Progenitor cell of endocrine pancreas (in vitro differentiated cells): ENCODE results near the gene UBA7. TPM values are rescaled to one million over a fixed set of nuclear protein-coding genes. Genes with fewer than 3 reads are reported as not detected.

Experiments
- DNase-seq: peaks from one replicate; pipeline ENCODE4 v3.0.0; 2021; ENCODE audit warnings: low spot score; ENCODE audit not compliant: unreplicated experiment
- H3K27ac Mint-ChIP-seq: 2 replicates; pipeline ENCODE4 v1.8.0; 2021; ENCODE audit warnings: mild to moderate bottlenecking, moderate library complexity, mixed read lengths
- H3K27me3 Mint-ChIP-seq: 2 replicates; pipeline ENCODE4 v1.8.0; 2021; ENCODE audit warnings: mixed read lengths
- H3K36me3 Mint-ChIP-seq: 2 replicates; pipeline ENCODE4 v1.8.0; 2022; ENCODE audit warnings: mixed read lengths; ENCODE audit not compliant: insufficient read depth
- H3K4me1 Mint-ChIP-seq: 2 replicates; pipeline ENCODE4 v1.8.0; 2021; ENCODE audit warnings: low read depth, mixed read lengths
- H3K4me3 Mint-ChIP-seq: 2 replicates; pipeline ENCODE4 v1.8.0; 2021; ENCODE audit warnings: low read depth, mild to moderate bottlenecking, moderate library complexity, mixed read lengths
- H3K9me3 Mint-ChIP-seq: 2 replicates; pipeline ENCODE4 v1.8.0; 2021; ENCODE audit warnings: low read depth, mixed read lengths
- CTCF ChIP-seq: fragments of 200-600 bp; sonication (generic); IDR thresholded peaks from one replicate; pipeline ENCODE4 v1.5.0; 2021; ENCODE audit warnings: antibody characterized with exemption, mild to moderate bottlenecking; ENCODE audit not compliant: unreplicated experiment
- long read RNA-seq: library from polyadenylated mRNA; unstranded; transcript quantifications from one replicate; pipeline ENCODE4 v2.0.0, GENCODE V29; 2020
- total RNA-seq: library from RNA; stranded (reverse); gene quantifications from 2 replicates; pipeline ENCODE4 v1.2.1, GENCODE V29; 2021

The UBA7 gene, protein sequence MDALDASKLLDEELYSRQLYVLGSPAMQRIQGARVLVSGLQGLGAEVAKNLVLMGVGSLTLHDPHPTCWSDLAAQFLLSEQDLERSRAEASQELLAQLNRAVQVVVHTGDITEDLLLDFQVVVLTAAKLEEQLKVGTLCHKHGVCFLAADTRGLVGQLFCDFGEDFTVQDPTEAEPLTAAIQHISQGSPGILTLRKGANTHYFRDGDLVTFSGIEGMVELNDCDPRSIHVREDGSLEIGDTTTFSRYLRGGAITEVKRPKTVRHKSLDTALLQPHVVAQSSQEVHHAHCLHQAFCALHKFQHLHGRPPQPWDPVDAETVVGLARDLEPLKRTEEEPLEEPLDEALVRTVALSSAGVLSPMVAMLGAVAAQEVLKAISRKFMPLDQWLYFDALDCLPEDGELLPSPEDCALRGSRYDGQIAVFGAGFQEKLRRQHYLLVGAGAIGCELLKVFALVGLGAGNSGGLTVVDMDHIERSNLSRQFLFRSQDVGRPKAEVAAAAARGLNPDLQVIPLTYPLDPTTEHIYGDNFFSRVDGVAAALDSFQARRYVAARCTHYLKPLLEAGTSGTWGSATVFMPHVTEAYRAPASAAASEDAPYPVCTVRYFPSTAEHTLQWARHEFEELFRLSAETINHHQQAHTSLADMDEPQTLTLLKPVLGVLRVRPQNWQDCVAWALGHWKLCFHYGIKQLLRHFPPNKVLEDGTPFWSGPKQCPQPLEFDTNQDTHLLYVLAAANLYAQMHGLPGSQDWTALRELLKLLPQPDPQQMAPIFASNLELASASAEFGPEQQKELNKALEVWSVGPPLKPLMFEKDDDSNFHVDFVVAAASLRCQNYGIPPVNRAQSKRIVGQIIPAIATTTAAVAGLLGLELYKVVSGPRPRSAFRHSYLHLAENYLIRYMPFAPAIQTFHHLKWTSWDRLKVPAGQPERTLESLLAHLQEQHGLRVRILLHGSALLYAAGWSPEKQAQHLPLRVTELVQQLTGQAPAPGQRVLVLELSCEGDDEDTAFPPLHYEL
- total RNA-seq: 1.2 and 2.2 TPM in 2 replicates
- long read RNA-seq: 0 reads

- no peaks in the 10 kb centered on the region for H3K4me1 Mint-ChIP-seq
- H3K27ac Mint-ChIP-seq: no peak within 1 kb of the TSS
- no peak within 1 kb of the TSS for H3K4me3 Mint-ChIP-seq
- no peaks in the 10 kb centered on the region for H3K9me3 Mint-ChIP-seq
- no peak for TF ChIP-seq CTCF
- H3K36me3 Mint-ChIP-seq: no peaks in the 10 kb centered on the region
- DNase-seq: no peak
- no peaks in the 10 kb centered on the region for H3K27me3 Mint-ChIP-seq
These were observed at the start of gene UBA7 for GRCh38 chr3:49813497-49814174. UBA7 (minus strand) TSS chr3:49813953; CDS start chr3:49813787, 166 bp downstream.

DNA sequence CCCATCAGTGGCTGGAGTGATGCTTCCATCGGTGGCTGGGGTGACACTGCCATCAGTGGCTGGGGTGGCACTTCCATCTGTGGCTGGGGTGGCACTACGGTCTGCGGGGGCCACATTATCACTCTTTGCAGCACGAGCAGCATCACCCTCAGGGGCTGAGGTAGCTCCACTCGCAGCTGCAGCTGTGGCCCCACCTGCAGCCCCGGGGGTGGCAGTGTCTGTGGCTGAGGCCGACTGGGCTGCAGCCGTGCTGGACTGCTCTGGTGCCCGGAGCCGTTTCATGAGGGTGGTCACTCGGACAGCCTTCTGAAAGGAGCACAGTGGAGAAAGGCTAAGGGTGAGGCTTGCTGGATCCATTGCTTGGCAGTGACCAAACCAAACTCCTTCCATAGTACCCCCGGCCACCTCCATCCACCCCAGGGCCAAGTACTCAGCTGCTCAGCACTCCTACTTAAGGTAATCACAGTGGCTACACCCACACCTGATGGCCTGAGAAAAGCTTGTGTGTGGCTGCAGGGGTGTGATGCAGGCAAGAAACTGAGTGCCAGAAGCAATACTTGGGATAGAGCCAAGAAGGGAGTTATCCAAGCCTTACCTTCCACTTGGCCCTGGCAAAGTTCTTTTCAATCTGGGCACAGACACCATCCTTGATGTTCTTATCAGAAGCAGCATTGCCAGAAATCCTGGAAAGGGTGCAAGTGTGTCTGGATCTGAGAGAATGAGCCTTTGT is 46.0 kb upstream of the UBA7 start:
- peaks cover 6% of the 10 kb centered on the region for H3K4me1 Mint-ChIP-seq
- no peak overlapping the region for H3K4me3 Mint-ChIP-seq
- H3K36me3 Mint-ChIP-seq: no peaks in the 10 kb centered on the region
- DNase-seq: no peak
- H3K9me3 Mint-ChIP-seq: no peaks in the 10 kb centered on the region
- no peak overlapping the region for H3K27ac Mint-ChIP-seq
- no peak for TF ChIP-seq CTCF
- H3K27me3 Mint-ChIP-seq: peaks cover 30% of the 10 kb centered on the region

DNA sequence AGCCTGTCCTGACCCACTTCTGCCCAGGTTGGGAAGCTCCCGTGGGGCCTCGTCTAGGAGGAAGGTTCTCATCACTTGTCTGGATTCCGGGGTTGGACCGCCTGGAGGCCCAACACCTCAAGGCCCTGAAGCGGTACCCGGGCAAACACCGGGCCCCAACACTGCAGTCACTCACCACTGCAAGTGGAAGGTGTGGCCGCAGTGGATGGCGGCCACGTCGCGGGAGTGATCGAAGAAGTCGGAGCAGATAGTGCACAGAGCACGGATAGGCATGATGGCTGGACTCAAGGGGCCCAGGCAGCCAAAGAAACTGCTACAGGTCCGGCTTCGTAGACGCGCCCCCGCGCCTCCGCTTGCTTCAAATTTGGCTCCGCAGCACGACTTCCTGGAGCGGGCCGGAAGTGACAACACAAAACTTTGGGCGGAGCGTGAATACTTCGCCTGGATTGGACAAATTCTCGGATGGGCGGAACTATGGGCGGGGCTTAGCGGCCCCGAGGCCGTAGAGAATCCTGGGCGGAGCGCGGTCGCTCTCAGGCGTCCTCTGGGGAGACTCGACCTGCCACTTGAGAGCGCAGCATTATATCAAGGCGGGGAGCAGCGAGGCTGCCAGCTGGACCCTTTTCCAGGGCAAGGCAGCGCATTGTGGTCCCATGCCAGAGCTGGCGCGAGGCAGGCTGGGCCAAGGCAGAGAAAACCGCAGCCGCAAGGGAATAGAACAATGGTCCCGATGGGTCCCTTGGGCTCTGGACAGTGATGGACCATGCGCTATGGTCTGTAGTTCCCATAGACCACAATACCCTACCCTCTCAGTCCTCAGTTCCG is 42.6 kb upstream of the UBA7 start, which contains the start of gene TRAIP:
TRAIP (minus strand) TSS at position 384 of the 825 bp plus-strand sequence; CDS start at position 273, 111 bp downstream.
- peak within 1 kb of the TSS; percentile 90 for H3K27ac Mint-ChIP-seq
- H3K27me3 Mint-ChIP-seq: peaks cover 7% of the 10 kb centered on the region
- peak; percentile 85 for DNase-seq
- peak within 1 kb of the TSS; percentile 88 for H3K4me3 Mint-ChIP-seq
- H3K36me3 Mint-ChIP-seq: no peaks in the 10 kb centered on the region
- H3K9me3 Mint-ChIP-seq: no peaks in the 10 kb centered on the region
- H3K4me1 Mint-ChIP-seq: peaks cover 6% of the 10 kb centered on the region
- TF ChIP-seq CTCF: no peak

DNA sequence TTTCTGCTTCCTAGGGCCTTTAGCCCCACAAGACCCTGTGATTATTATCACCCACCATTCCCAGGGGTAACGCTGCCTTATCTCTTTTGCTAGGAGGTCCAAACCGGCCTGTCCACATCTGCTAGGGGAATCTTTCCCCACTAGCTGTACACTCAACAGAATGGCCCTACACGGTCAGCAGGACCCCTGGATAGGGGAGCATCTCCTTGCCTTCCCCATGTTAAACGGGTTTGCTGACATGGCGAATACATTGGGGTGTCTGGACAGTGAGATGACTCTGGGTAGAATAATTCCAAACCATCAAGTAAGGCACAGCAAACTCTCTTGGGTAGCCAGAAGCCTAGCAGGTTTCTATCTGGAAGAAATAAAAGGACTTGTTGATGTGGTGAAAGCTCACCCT is 41.9 kb upstream of the UBA7 start:
- TF ChIP-seq CTCF: no peak
- Mint-ChIP-seq H3K27ac (no peak overlapping the region), H3K4me3 (peak overlapping the region; percentile 88), H3K4me1 (peaks cover 6% of the 10 kb centered on the region), H3K9me3 (no peaks in the 10 kb centered on the region), H3K36me3 (no peaks in the 10 kb centered on the region), H3K27me3 (peaks cover 7% of the 10 kb centered on the region)
- no peak for DNase-seq
